GM15510 (cell line): Measurements from ENCODE around the gene BMPR2.

ENCODE experiments used
- POLR2A ChIP-seq: IDR thresholded peaks from 3 replicates; pipeline ENCODE4 v1.6.1; 2011; ENCODE audit warnings: borderline replicate concordance; ENCODE audit not compliant: insufficient read length; ENCODE audit errors: extremely low read depth

Gene BMPR2

DNA sequence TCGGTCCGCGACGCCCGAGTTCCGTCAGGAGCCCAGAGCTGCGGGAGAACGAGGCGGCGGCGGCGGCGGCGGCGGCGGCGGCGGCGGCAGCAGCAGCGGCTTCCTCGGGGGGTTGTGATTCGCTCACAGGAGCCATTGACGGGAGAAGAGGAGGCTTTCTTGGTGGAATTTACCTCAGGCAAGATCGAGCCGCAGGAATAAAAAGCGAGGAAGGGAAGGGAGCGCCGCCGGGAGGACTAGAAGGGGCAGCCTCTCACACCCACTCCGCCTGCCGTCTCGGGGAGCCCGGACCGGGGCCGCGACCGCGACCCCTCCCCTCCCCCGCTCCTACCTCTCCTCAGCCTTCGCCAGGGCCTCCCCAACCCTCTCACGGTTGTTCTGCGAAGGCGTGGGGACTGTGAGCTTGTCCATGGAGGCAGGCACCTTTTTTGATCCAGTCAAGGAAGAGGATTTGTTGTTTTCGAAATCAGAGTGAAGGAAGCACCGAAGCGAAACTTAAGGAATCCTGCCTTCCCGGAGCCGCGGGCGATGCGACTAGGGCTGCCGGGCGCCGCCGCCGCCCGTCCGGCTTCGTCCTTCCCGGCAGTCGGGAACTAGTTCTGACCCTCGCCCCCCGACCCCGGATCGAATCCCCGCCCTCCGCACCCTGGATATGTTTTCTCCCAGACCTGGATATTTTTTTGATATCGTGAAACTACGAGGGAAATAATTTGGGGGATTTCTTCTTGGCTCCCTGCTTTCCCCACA, 506 bp downstream of the BMPR2 start:
- TF ChIP-seq POLR2A, result peak; percentile 9

DNA sequence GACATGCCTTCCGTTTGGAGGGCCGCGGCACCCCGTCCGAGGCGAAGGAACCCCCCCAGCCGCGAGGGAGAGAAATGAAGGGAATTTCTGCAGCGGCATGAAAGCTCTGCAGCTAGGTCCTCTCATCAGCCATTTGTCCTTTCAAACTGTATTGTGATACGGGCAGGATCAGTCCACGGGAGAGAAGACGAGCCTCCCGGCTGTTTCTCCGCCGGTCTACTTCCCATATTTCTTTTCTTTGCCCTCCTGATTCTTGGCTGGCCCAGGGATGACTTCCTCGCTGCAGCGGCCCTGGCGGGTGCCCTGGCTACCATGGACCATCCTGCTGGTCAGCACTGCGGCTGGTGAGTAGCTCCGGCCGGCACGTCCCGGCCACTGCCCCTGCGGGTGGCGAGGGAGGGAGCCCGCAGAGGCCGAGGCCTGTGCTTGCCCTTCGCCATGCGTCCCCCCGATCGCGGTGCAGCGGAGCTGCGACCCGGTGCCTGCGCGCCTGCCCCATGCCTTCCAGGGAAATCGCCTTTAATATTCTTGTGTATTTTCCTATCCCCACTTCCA, 1.2 kb downstream of the BMPR2 start:
- no peak for TF ChIP-seq POLR2A

DNA sequence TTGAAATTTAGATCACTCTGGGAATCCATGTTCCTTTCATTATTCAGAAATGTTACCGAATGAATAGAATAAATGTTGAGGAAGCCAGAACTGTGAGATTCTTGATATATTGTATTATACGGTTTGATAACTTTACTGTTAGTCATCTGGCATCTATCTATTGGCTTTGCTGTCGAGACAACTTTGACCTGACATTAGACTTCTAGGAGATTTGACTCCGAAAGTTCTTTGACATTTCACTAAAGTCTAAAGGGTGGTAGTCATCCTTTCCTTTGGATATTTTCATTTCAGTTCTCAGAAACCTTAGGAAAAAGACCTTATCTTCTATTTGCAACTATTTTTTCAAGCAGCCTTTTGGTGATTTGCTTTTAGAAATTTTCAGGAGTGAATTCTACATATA, 1.9 kb downstream of the BMPR2 start:
- no peak for TF ChIP-seq POLR2A

DNA sequence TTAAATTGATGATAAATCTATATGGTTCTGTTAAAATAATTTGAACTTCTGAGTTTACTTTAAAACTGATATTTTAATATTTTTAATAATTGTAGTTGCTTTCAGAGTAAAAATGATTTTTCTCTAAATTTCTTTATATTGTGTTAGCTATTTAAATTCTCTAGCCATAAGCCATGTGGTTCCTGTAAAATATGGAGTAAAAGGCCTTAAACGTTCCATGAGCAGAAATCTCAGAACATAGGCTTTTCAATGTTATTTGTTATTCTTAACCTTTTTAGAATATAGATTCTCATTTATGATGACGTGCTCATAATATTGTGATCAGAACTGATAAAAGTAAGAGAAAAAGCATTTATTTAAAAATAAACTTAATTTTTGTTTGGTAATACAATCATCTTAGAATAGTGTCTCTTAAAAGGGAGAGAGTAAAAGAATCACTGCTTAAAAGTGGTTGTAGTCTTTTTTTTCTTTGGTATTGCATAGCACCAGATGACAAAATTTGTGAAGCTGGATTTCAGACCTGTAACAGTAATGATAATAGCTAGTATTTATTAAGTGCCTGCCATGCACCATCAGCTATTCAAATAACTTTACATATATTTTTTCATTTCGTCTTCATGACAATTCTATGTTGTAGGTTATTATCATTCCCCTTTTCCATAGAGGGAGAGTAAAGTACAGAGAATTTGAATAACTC, 2.7 kb downstream of the BMPR2 start:
- TF ChIP-seq POLR2A, result no peak

DNA sequence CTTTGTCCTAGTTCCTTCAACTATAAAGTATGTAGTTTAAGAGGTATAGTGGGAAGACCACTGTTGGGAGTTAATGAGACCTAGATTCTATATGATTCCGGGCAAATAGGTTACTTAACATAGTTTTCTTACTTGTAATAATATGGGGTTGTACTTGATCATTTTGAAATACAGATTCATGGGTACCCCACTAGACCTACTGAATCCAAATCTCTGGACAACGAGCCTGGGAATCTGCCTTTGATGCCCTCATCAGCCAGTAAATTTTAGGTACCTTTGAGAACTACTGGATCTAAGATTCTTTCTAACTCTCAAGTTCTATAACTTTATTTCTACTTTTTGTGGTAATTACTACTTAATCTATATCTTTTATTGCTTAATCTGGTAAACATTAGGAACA, 6.6 kb downstream of the BMPR2 start:
- no peak for TF ChIP-seq POLR2A

DNA sequence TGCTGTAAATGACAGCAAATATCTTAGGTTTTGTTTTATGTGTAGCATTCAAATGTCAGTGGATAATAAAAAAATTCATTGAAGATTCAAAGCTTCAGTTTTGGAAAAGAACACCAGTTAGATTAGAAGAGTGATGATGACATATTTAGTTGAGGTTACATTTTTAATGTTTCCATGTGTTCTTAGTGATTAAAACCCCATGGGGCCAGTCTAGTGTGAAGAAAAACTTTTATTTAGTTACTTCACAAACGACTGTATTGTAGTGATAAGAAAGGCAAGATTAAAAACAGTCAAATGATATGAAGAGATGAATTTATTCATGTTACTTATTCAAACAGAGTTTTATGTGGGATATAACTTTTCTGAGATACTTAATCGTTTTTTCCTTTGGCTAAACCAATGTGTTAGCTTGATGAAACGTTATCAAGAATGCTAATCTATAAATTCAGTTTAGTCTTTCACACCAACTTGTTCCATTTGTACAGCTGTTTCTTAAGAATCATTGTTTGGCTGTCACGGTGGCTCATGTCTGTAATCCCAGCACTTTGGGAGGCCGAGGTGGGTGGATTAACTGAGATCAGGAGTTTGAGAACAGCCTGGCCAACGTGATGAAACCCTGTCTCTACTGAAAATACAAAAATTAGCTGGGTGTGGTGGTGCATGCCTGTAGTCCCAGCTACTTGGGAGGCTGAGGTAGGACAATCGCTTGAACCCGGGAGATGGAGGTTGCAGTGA, 11.6 kb downstream of the BMPR2 start:
- no peak for TF ChIP-seq POLR2A

DNA sequence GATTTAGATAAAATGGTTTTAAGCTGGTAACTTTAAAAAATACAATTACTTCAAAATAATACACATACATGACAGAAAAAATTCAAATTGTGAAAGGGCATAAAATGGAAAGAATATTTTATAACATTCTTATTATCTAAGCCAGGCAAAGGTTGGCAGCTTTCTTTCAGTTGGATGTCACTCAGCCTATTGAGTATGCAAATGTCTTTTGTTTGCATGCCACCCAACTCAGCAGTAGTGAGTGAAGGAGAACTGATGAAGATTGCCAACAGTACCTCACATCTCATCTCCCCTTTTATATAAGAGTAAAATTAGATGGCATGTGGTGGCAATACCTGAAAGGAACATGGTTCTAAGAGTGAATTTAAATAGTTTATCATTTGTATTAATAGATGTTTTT, 24.8 kb downstream of the BMPR2 start:
- no peak for TF ChIP-seq POLR2A

DNA sequence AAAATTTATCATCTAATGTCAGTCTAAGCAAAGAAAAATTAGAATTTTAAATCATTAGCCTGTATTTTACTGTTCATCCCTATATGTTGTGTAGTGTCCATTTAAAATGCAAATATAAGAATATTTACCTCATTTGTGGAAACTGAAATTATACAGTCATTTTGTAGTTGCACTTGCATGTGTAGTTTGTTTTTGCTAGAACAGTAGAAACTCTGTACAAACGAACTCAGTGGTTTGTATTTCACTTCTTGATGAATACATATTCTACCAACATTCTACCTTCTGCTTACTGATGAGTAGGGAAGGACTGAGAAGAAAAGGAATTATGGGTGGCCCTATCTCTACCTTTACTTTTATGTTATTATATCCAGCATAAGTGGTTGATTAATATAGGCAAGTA, 29.7 kb downstream of the BMPR2 start:
- no peak for TF ChIP-seq POLR2A

DNA sequence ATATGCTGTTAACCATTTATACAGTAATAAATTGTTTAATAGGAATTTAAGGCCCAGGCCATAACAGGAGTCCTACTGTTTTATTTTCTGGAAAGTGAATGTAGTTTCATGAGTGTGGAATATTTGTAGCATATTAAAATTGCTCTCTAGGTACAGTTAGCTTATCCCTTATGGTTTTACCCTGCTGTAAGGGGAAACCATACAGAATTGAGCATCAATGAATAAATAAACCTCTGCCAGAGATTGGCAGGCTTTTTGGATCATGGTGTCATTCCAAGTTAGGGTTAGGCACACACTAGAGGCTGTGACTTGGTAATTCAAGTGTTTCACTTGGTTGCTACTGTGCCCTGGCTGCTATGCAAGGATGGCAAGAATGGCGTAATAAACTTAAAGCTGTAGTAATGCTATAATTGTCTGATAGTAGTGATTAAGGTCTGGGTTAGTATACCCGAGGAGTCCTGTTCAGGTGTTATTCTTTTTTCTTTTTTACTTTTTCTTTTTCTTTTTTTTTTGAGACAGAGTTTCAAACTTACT, 30.4 kb downstream of the BMPR2 start:
- no peak for TF ChIP-seq POLR2A

DNA sequence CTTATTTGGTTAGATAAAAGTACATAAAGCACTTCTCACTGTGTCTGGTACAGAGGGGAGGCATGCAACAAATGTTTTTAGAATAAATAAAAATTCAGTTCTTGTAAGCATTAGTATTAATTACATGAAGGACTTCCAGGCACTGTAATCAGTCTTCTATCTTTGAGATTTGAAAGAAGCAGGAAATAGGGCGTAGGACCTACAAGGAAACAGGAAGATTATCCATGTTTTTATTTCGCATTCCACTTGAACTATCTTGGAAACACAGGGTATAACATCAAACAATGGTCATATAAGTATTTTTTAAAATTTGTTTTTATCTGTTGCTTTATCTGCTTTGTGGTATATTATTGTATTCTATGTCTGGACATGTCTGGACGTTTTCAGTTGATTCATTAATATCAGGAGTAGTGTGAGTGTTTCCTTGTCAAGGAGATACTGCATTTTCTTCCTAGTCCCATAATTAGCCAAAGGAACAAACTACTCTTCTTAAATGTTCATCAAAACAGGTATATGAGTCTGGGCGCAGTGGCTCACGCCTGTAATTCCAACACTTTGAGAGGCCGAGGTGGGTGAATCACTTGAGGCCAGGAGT, 32.5 kb downstream of the BMPR2 start:
- no peak for TF ChIP-seq POLR2A

DNA sequence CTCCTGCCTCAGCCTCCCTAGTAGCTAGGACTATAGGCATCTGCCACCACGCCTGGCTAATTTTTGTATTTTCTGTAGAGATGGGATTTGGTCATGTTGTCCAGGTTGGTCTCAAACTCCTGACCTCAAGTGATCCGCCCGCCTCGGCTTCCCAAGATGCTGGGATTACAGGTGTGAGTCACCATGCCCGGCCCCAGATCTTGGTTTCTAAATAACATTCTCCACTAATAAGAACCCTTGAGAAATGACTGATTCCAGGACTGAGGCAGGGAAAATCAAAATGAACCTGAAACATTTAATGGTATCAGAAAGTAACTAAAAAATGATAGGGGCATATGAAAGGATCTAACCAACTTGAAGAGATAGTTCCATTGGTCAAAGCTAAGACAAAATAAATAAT, 34.0 kb downstream of the BMPR2 start:
- no peak for TF ChIP-seq POLR2A

DNA sequence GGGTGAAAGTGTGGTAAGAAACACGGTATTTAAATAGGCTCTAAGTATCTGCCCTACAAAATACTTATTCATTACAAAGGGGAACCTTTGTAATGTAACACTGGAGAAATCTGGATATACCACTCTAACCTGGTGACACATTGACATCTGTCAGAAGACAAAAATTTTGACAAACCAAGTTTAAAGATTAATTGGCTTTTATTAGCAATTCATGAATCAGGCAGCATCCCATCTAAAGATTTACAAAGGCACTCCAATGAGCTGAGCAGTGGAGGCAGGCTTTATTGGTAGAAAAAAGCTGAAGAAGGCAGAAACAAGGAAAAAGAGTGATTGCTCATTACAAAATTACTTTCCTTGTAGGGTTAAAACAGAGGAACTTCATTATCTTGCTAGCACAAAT, 35.0 kb downstream of the BMPR2 start:
- TF ChIP-seq POLR2A, result no peak

DNA sequence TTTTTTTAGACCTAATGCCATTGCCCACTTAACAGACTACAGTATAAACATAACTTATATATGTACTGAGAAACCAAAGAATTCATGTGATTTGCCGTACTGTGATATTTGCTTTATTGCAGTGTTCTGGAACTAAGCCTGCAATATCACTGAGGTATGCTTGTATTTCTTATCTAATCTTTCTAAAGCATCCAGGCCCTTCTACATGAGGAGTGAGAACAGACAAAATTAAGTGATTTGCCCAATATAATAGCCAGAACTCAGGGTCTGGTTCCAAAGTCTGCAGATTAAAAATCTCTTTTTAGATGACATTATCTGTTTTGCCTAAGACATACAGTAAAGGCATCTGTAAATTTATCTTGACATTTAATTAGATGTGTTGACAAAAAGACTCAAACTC, 41.9 kb downstream of the BMPR2 start:
- no peak for TF ChIP-seq POLR2A

DNA sequence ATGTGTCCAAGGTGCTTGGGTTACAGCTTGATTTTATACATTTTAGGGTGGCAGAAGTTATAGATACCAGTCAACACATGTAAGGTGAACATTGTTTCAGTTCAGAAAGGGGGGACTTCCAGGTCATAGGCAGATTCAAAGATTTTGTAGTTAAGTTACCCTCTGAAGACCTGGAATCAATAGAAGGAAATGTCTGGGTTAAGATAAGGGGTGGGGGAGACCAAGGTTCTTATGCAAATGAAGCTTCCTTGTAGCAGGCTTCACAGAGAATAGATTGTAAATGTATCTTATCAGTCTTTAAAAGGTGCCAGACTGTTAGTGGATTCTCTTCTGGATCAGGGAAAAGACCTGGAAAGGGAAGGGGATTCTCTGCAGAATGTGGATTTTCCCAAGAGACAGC, 42.4 kb downstream of the BMPR2 start:
- no peak for TF ChIP-seq POLR2A

DNA sequence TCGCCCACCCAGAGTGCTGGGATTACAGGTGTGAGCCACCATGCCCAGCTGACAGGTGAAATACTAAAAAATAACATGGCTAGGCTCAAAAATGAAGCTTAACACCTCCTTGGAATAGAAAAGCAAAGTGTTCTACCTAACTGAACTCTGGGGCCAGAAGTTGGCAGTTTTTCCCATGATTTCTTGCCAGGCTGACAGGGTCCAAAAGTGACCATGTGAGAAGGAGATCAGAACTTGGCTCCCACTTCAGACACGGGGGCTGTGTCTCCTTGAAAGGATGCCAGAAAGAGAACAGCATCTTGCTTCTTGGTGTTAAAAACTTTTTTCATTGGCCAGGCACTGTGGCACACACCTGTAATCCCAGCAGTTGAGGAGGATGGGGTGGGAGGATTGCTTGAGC, 47.0 kb downstream of the BMPR2 start:
- TF ChIP-seq POLR2A, result no peak
